NOMO-1 (cell line): ENCODE data around the gene TRPM6.
"Not testable (repeated sequence)": the region's sequence is repeated elsewhere in the genome, so short reads cannot be mapped to it uniquely, and the experiment has no call there.

ENCODE experiments used
- DNase-seq, 2 experiments: peaks; one replicate each; lab custom pipeline; 2025; ENCODE audit not compliant: unreplicated experiment in 2 of 2; lab: John Stamatoyannopoulos, UW

The TRPM6 gene

GRCh38 chr9:74887041-74887980 lies at the start of gene TRPM6:
TSS of gene TRPM6 (minus strand) at chr9:74887921. CDS start at chr9:74887856, 65 bp downstream.
- peak; percentile 7 to 9 for DNase-seq

- no peak for DNase-seq
Measured at GRCh38 chr9:74935008-74935407, 47.3 kb upstream of the TRPM6 start.

- DNase-seq: no peak
Measured at GRCh38 chr9:74921737-74922136, 34.0 kb upstream of the TRPM6 start.

- no peak for DNase-seq
Measured at GRCh38 chr9:74920944-74921626, 33.4 kb upstream of the TRPM6 start.

- no peak for DNase-seq
Measured at GRCh38 chr9:74910036-74910435, 22.3 kb upstream of the TRPM6 start.

GRCh38 chr9:74908665-74909064 lies 20.9 kb upstream of the TRPM6 start:
- no peak for DNase-seq

GRCh38 chr9:74907085-74907484 lies 19.4 kb upstream of the TRPM6 start:
- no peak for DNase-seq

GRCh38 chr9:74901001-74901400 lies 13.3 kb upstream of the TRPM6 start:
- no peak for DNase-seq

- DNase-seq: not testable (repeated sequence)
Measured at GRCh38 chr9:74888449-74888848, 728 bp upstream of the TRPM6 start.

- no peak for DNase-seq
Measured at GRCh38 chr9:74887981-74888370, 255 bp upstream of the TRPM6 start.

- no peak for DNase-seq
Measured at GRCh38 chr9:74876382-74876949, 11.3 kb downstream of the TRPM6 start.

- no peak for DNase-seq
Measured at GRCh38 chr9:74875656-74876055, 12.1 kb downstream of the TRPM6 start.

GRCh38 chr9:74874220-74874619 lies 13.5 kb downstream of the TRPM6 start:
- no peak for DNase-seq

GRCh38 chr9:74872619-74873233 lies 15.0 kb downstream of the TRPM6 start:
- no peak for DNase-seq

GRCh38 chr9:74867483-74867882 lies 20.2 kb downstream of the TRPM6 start:
- DNase-seq: no peak

- DNase-seq: peak; percentile 58 to 66
Measured at GRCh38 chr9:74865177-74865576, 22.5 kb downstream of the TRPM6 start.

GRCh38 chr9:74861773-74862474 lies 25.8 kb downstream of the TRPM6 start:
- no peak for DNase-seq

- DNase-seq: no peak
Measured at GRCh38 chr9:74861071-74861470, 26.6 kb downstream of the TRPM6 start.

GRCh38 chr9:74860247-74860646 lies 27.5 kb downstream of the TRPM6 start:
- not testable (repeated sequence) for DNase-seq

- DNase-seq: no peak
Measured at GRCh38 chr9:74859786-74860185, 27.9 kb downstream of the TRPM6 start.
